Stimulated activated CD4-positive, alpha-beta T cell treated with anti-CD3 and anti-CD28 coated beads, Interleukin-12 subunit alpha, Interleukin-12 subunit beta, amount 100 ng/mL, for 48 hours (primary cell): ENCODE data around the gene NME3.

Experiments
- DNase-seq, 3 donors: peaks; one replicate each; pipeline ENCODE4 v3.0.0-alpha.2; 2020; ENCODE audit warnings: low read depth in 2 of 3, low spot score in 1 of 3

The NME3 gene

GRCh38 chr16:1770328-1771187 lies 785 bp downstream of the NME3 start:
- peak in 2 of 3 donors; percentile 39 to 51 for DNase-seq

- no peak for DNase-seq
Measured at GRCh38 chr16:1769402-1770300, 1.7 kb downstream of the NME3 start.

GRCh38 chr16:1768767-1769401 lies 2.5 kb downstream of the NME3 start:
- no peak for DNase-seq

- DNase-seq = no peak
Measured at GRCh38 chr16:1768061-1768766, 3.1 kb downstream of the NME3 start.

GRCh38 chr16:1767116-1767994 lies 4.0 kb downstream of the NME3 start:
- DNase-seq = no peak

- DNase-seq = no peak
Measured at GRCh38 chr16:1766701-1767100, 4.6 kb downstream of the NME3 start.

- no peak for DNase-seq
Measured at GRCh38 chr16:1766231-1766630, 5.1 kb downstream of the NME3 start.

GRCh38 chr16:1765826-1766225 lies 5.5 kb downstream of the NME3 start:
- no peak for DNase-seq

- DNase-seq = no peak
Measured at GRCh38 chr16:1764971-1765370, 6.4 kb downstream of the NME3 start.

GRCh38 chr16:1763521-1764511 lies 7.5 kb downstream of the NME3 start:
- no peak for DNase-seq

- no peak for DNase-seq
Measured at GRCh38 chr16:1762879-1763520, 8.3 kb downstream of the NME3 start.

GRCh38 chr16:1762196-1762878 lies 9.0 kb downstream of the NME3 start:
- no peak for DNase-seq

GRCh38 chr16:1761751-1762150 lies 9.6 kb downstream of the NME3 start:
- no peak for DNase-seq

GRCh38 chr16:1760911-1761310 lies 10.4 kb downstream of the NME3 start:
- no peak for DNase-seq

- DNase-seq = no peak
Measured at GRCh38 chr16:1759511-1759910, 11.8 kb downstream of the NME3 start.

- DNase-seq = no peak
Measured at GRCh38 chr16:1758923-1759322, 12.4 kb downstream of the NME3 start.

- no peak for DNase-seq
Measured at GRCh38 chr16:1757714-1758461, 13.5 kb downstream of the NME3 start.
